Lower lobe of right lung (tissue), 2 donors: ENCODE measurements around the gene MSMO1. TPM values are rescaled to one million over a fixed set of nuclear protein-coding genes. Genes with fewer than 3 reads are reported as not detected.

Experiments used
- ATAC-seq, 2 donors: fragments of 200-7000 bp; cut with Tn5 transposase; one replicate each; pipeline ENCODE4 v1.9.1; 2020 to 2022; ENCODE audit warnings: mild to moderate bottlenecking in 2 of 2, moderate library complexity in 2 of 2
- DNase-seq: peaks from one replicate; pipeline ENCODE4 v3.0.0-alpha.2; 2020
- H3K27ac ChIP-seq: fragments of 200-600 bp; one replicate; pipeline ENCODE4 v1.8.0; 2022
- H3K27me3 ChIP-seq: fragments of 200-600 bp; one replicate; pipeline ENCODE4 v1.8.0; 2022; ENCODE audit warnings: low read depth
- H3K36me3 ChIP-seq: fragments of 200-600 bp; one replicate; pipeline ENCODE4 v1.8.0; 2022; ENCODE audit warnings: mild to moderate bottlenecking
- H3K4me1 ChIP-seq: fragments of 200-600 bp; one replicate; pipeline ENCODE4 v1.8.0; 2022
- H3K4me3 ChIP-seq: fragments of 200-600 bp; one replicate; pipeline ENCODE4 v1.8.0; 2022; ENCODE audit warnings: mild to moderate bottlenecking
- H3K9me3 ChIP-seq: fragments of 200-600 bp; one replicate; pipeline ENCODE4 v1.8.0; 2022
- intact Hi-C: fragments of 100-400 bp; cut with DNase I; formaldehyde crosslinking; loops from one replicate; pipeline ENCODE4 v1.11.0; 2022
- total RNA-seq: library from RNA; stranded (reverse); fragmentation: NEBNext Ultra II Directional; extraction: Animal tissue kit (Norgen Biotek cat#: 25700); gene quantifications from one replicate; pipeline ENCODE4 v1.2.1, GENCODE V29; 2021
- TF ChIP-seq, protein P1 (sequence below): fragments of 200-600 bp; IDR thresholded peaks from one replicate; pipeline ENCODE4 v1.8.0; 2022; ENCODE audit warnings: antibody characterized with exemption, mild to moderate bottlenecking
- donor health status: DM: no; HTN: yes; CAD: no; lungs with severe emphysema.

The MSMO1 gene
- total RNA-seq, 1 donor from 2014 or later = 138 TPM

DNA sequence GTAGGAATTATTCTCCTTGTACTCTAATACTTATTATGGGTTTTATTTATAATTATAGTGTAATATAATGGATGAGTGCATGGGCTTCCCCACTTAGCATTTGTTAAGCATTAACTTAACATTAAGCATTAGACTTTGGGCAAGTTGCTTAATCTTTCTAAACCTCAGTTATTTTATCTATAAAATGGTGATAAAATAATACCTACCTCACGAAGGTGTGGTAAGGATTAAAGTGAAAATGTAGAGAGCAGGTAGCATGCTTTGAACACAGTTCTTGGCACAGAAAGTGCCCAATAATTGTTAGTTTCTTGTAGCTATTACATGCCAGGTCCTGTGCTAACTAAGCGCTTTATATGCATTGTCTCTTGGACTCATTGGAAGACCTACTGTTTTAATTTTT is 2.6 kb downstream of the MSMO1 start:
- TF ChIP-seq, protein P1, sequence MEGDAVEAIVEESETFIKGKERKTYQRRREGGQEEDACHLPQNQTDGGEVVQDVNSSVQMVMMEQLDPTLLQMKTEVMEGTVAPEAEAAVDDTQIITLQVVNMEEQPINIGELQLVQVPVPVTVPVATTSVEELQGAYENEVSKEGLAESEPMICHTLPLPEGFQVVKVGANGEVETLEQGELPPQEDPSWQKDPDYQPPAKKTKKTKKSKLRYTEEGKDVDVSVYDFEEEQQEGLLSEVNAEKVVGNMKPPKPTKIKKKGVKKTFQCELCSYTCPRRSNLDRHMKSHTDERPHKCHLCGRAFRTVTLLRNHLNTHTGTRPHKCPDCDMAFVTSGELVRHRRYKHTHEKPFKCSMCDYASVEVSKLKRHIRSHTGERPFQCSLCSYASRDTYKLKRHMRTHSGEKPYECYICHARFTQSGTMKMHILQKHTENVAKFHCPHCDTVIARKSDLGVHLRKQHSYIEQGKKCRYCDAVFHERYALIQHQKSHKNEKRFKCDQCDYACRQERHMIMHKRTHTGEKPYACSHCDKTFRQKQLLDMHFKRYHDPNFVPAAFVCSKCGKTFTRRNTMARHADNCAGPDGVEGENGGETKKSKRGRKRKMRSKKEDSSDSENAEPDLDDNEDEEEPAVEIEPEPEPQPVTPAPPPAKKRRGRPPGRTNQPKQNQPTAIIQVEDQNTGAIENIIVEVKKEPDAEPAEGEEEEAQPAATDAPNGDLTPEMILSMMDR = no peak
- intact Hi-C loops = no loop called here
- H3K36me3 ChIP-seq = peaks cover 16% of the 10 kb centered on the region
- DNase-seq (no peak), ATAC-seq (no peak)
- peaks cover 33% of the 10 kb centered on the region for H3K4me1 ChIP-seq
- H3K9me3 ChIP-seq = no peaks in the 10 kb centered on the region
- H3K27ac ChIP-seq = no peak overlapping the region
- peak overlapping the region; percentile 84 for H3K4me3 ChIP-seq
- H3K27me3 ChIP-seq = no peaks in the 10 kb centered on the region

- H3K4me1 ChIP-seq = peaks cover 29% of the 10 kb centered on the region
- no peak for DNase-seq
Observed at GRCh38 chr4:165330666-165331065, 3.2 kb downstream of the MSMO1 start.

GRCh38 chr4:165331359-165331758 is 3.9 kb downstream of the MSMO1 start:
- TF ChIP-seq, protein P1 = no peak
- Histone ChIP-seq H3K4me1 (peaks cover 23% of the 10 kb centered on the region), H3K27ac (no peak overlapping the region)

More at GRCh38 chr4:165330666-165331065, 3.2 kb downstream of the MSMO1 start:
- ATAC-seq = no peak
- TF ChIP-seq, protein P1 = no peak
- no peak overlapping the region for H3K27ac ChIP-seq
- H3K4me3 ChIP-seq = peak overlapping the region; percentile 84
- peaks cover 22% of the 10 kb centered on the region for H3K36me3 ChIP-seq
- H3K27me3 ChIP-seq = no peaks in the 10 kb centered on the region
- intact Hi-C loops = no loop called here
- H3K9me3 ChIP-seq = no peaks in the 10 kb centered on the region

DNA sequence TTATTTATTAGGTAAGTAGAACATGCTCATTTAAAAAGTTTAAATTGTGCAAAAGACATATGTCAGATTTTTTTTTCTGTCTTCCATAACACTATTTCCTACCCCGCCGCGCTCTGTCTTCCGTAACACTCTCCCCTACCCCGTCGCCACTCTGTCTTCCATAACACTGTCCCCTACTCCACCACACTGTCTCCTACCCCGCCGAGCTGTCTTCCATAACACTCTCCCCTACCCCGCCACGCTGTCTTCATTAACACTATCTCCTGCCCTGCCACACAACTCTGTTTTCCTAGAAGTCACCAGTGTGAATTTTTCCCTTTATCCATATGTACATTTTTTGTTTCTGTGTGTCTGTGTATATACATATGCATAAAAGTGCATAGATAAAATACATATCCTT is 4.4 kb downstream of the MSMO1 start:
- TF ChIP-seq, protein P1 = no peak
- Histone ChIP-seq H3K27ac (no peak overlapping the region), H3K4me3 (peak overlapping the region; percentile 84), H3K4me1 (peaks cover 19% of the 10 kb centered on the region), H3K9me3 (no peaks in the 10 kb centered on the region), H3K27me3 (no peaks in the 10 kb centered on the region), H3K36me3 (peaks cover 29% of the 10 kb centered on the region)
- no peak for ATAC-seq
- intact Hi-C loops = no loop called here
- no peak for DNase-seq

More at GRCh38 chr4:165331359-165331758, 3.9 kb downstream of the MSMO1 start:
- intact Hi-C loops = no loop called here
- ATAC-seq (no peak), DNase-seq (no peak)
- no peaks in the 10 kb centered on the region for H3K9me3 ChIP-seq
- H3K4me3 ChIP-seq = peak overlapping the region; percentile 84
- H3K27me3 ChIP-seq = no peaks in the 10 kb centered on the region
- H3K36me3 ChIP-seq = peaks cover 24% of the 10 kb centered on the region

DNA sequence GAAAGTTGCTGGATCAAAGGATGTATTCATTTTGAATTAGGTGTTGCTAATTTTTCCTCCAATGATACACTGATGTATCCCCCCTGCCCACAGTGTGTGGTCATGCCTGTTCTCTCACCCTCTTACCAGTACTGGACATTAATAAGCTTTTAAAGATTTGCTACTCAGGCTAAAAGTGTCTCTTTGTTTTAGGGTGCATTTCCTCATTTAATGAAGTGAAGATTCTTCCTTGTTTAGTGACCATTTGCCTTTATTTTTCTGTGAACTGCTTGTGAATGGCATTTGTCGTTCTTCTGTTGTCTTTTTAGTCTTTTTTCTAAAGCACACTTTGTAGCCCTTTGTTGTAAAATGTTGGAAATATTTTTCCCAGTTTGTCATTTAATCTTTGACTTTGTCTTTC is 5.0 kb downstream of the MSMO1 start:
- H3K27me3 ChIP-seq = no peaks in the 10 kb centered on the region
- H3K27ac ChIP-seq = no peak overlapping the region
- H3K4me3 ChIP-seq = peak overlapping the region; percentile 84
- TF ChIP-seq, protein P1 = no peak
- ATAC-seq = no peak
- no peaks in the 10 kb centered on the region for H3K9me3 ChIP-seq
- intact Hi-C loops = no loop called here
- peaks cover 19% of the 10 kb centered on the region for H3K4me1 ChIP-seq
- no peak for DNase-seq
- peaks cover 34% of the 10 kb centered on the region for H3K36me3 ChIP-seq
